Measurements from ENCODE around the gene DNASE2B. TPM values are rescaled to one million over a fixed set of nuclear protein-coding genes. Genes with fewer than 3 reads are reported as not detected.

Gene DNASE2B
- total RNA-seq, 1 donor from 2014 or later = 21.7 TPM

- intact Hi-C loops (cut with DNase I) = no loop called here
- no peak for TF ChIP-seq CTCF (IDR thresholded peaks at IDR 0.05)
Measured at GRCh38 chr1:84409888-84410287, 11.6 kb downstream of the DNASE2B start.

GRCh38 chr1:84410328-84411095, 12.2 kb downstream of the DNASE2B start:
- H3K27me3 ChIP-seq = no peaks in the 10 kb centered on the region
- no peak overlapping the region for H3K4me3 ChIP-seq
- no peaks in the 10 kb centered on the region for H3K9me3 ChIP-seq
- DNase-seq (no peak), ATAC-seq (peak; percentile 47)
- H3K36me3 ChIP-seq = no peaks in the 10 kb centered on the region
- no peak overlapping the region for H3K27ac ChIP-seq
- TF ChIP-seq CTCF (IDR thresholded peaks at IDR 0.05) = no peak
- H3K4me1 ChIP-seq = peaks cover 9% of the 10 kb centered on the region
- intact Hi-C loops (cut with DNase I) = no loop called here

More at GRCh38 chr1:84409888-84410287, 11.6 kb downstream of the DNASE2B start:
- H3K4me1 ChIP-seq = peaks cover 9% of the 10 kb centered on the region
- ATAC-seq = no peak
- no peak overlapping the region for H3K4me3 ChIP-seq
- peak overlapping the region; percentile 15 for H3K27ac ChIP-seq
- no peaks in the 10 kb centered on the region for H3K36me3 ChIP-seq
- H3K9me3 ChIP-seq = no peaks in the 10 kb centered on the region
- DNase-seq = no peak
- H3K27me3 ChIP-seq = no peaks in the 10 kb centered on the region

- no peak overlapping the region for H3K4me3 ChIP-seq
- DNase-seq = no peak
- no peaks in the 10 kb centered on the region for H3K36me3 ChIP-seq
- no peak for TF ChIP-seq CTCF (IDR thresholded peaks at IDR 0.05)
- no peaks in the 10 kb centered on the region for H3K27me3 ChIP-seq
- peaks cover 9% of the 10 kb centered on the region for H3K4me1 ChIP-seq
- intact Hi-C loops (cut with DNase I) = no loop called here
- ATAC-seq = no peak
- H3K27ac ChIP-seq = no peak overlapping the region
- H3K9me3 ChIP-seq = no peaks in the 10 kb centered on the region
Measured at GRCh38 chr1:84412316-84412942, 14.1 kb downstream of the DNASE2B start.

GRCh38 chr1:84415396-84415795, 17.1 kb downstream of the DNASE2B start:
- TF ChIP-seq CTCF (IDR thresholded peaks at IDR 0.05) = no peak
- H3K4me3 ChIP-seq = no peak overlapping the region
- no peaks in the 10 kb centered on the region for H3K36me3 ChIP-seq
- intact Hi-C loops (cut with DNase I) = no loop called here
- no peak overlapping the region for H3K27ac ChIP-seq
- DNase-seq (no peak), ATAC-seq (no peak)
- no peaks in the 10 kb centered on the region for H3K9me3 ChIP-seq
- H3K27me3 ChIP-seq = no peaks in the 10 kb centered on the region
- H3K4me1 ChIP-seq = no peaks in the 10 kb centered on the region

- no peaks in the 10 kb centered on the region for H3K4me1 ChIP-seq
- no peak for TF ChIP-seq CTCF (IDR thresholded peaks at IDR 0.05)
- no peak overlapping the region for H3K27ac ChIP-seq
- DNase-seq = no peak
- ATAC-seq = no peak
- no peaks in the 10 kb centered on the region for H3K9me3 ChIP-seq
- H3K36me3 ChIP-seq = no peaks in the 10 kb centered on the region
- intact Hi-C loops (cut with DNase I) = no loop called here
- no peaks in the 10 kb centered on the region for H3K27me3 ChIP-seq
- H3K4me3 ChIP-seq = no peak overlapping the region
Measured at GRCh38 chr1:84422909-84423308, 24.6 kb downstream of the DNASE2B start.
